Measurements from ENCODE around the gene TMEM126B. TPM values are rescaled to one million over a fixed set of nuclear protein-coding genes. Genes with fewer than 3 reads are reported as not detected.
"Not testable (repeated sequence)": the region's sequence is repeated elsewhere in the genome, so short reads cannot be mapped to it uniquely, and the experiment has no call there.

TMEM126B gene
- polyA plus RNA-seq, 4 donors, result 57.7 to 67.4 (median 62.7) TPM

DNA sequence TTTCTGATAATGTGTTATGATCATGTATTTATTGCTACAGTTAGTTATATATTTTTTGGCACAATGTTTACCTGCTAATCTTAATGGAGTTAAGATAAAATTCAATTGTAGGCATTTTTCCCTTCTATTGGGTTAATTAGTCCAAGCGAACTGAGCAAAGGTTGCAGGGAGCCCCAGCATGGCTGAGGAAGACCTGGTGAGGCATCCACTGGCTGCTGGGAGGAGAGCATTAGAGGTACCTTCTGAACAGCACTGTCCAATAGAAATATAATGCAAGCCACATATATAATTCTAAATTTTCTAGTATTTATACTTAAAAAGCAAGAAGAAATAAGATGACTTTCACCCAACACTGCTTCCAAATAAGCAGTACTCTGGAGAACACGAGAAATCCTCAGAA, 18.7 kb downstream of the TMEM126B start:
- DNase-seq (ENCODE audit: low read depth in 4 of 4, low spot score in 3 of 4), result no peak

DNA sequence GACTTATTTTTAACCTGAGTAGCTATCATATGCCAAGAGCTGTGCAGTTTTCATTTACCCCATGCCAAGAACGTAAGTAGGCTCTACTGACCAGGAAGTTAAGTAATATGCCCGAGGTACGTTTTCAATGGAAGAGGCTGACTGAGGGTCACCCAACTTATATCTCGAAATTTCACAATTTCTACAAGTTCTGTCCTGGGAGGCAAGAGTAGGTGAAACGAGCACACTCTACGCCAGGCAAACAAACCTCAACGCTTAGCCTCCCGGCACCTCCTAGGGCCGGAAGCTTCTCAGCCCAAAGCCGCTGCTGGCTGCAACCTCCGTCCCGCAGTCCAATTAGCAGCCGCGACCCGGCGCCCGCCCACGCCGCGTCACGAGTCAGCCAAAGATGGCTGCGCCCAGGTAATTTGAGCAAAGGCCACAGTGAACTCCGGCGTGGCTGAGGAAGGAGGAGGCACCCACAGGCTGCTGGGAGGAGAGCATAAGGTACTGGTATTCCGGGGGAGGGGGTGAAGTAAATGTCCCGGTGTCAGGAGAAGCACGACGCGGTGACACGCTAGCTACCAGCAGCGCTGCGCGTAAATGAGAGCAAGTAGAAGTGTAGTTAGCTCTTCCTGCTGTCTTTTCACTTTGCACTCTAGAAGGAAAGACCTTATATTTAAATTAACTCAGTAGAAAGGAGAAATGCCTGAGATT, 19.4 kb downstream of the TMEM126B start, which contains the start of gene TMEM126A:
TSS of gene TMEM126A (plus strand) at position 364 of the 696 bp plus-strand sequence. CDS start 2,289 bp downstream, outside the sequence.
- peak; percentile 74 to 80 (median 76) for DNase-seq (ENCODE audit: low read depth in 4 of 4, low spot score in 3 of 4)

DNA sequence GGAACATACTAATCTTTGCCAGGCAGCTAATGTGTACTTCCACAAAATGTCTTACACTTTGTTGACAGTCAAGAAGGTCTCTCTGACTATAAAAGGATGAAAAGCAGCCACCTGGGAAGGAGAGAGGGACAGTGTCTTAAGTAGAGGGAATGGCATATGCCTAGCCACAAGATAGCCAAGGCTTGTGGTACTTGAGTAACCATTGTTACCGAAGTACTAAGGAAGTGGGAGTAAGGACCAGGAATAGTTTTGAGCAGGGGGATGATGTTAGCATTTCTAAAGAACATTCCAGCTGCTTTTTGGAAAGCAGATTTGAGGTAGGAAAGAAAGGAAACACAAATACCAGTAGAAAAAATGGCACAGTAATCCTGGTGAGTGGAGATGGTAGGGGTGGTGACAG, 22.7 kb downstream of the TMEM126B start:
- no peak for DNase-seq (ENCODE audit: low read depth in 4 of 4, low spot score in 3 of 4)

DNA sequence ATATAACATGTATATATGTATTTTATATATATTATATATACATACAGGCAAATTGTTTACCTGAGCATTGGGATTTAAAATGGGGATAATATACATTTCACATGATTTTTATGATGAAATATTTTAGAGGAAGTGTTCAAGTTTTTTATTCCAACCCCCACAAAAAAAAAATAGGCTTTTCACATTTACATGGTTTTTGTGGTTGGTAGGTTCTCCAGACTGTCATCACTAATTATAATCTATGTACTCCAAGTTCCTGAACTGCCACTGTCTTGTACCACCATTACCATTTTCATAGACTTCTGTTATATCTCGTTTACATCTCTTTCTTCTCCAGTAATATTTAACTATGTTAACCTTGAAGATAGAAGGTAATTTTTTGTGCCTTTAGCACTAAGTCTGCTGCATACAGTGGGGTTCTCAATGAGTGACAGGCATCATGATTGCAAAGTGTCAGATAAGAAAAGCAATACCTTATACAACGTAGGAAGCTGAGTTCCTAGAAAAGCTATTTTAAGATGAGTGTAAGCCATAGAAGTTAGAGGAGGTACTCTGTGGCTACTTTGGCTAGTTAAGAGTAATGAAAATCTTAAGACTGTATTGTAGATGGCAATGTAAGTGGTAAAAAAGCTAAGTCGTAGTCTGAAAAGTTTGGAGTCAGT, 24.5 kb downstream of the TMEM126B start:
- DNase-seq (ENCODE audit: low read depth in 4 of 4, low spot score in 3 of 4), result no peak

DNA sequence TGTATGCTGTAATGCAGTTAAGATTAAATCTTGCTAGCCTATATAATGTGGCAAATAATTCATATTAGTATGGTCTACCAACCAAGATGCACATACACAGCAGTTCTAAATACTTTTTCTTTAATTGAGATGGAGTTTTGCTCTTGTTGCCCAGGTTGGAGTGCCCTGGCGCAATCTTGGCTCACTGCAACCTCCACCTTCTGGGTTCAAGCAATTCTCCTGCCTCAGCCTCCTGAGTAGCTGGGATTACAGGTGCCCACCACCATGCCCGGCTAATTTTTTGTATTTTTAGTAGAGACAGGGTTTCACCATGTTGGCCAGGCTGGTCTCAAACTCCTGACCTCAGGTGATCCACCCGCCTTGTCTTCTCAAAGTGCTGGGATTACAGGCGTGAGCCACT, 25.9 kb downstream of the TMEM126B start:
- not testable (repeated sequence) for DNase-seq (ENCODE audit: low read depth in 4 of 4, low spot score in 3 of 4)

DNA sequence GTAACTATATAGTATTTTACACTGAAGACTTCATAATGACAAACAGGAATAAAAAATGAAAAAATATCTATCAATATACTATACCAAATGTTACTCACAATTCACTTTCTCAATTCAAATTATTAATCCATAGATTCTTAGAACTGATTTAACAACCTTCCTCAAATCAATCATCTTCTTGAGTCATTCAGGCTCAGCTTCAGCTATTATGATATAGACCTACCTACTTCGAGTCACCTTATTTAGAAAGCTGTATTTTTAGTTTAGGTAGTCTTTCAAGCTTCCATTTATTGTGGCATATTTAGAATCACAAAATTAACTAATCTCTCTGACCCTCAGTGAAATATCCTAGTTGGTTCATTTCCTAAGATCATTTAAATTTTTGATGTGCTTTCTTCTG, 28.4 kb downstream of the TMEM126B start:
- DNase-seq (ENCODE audit: low read depth in 4 of 4, low spot score in 3 of 4), result no peak

DNA sequence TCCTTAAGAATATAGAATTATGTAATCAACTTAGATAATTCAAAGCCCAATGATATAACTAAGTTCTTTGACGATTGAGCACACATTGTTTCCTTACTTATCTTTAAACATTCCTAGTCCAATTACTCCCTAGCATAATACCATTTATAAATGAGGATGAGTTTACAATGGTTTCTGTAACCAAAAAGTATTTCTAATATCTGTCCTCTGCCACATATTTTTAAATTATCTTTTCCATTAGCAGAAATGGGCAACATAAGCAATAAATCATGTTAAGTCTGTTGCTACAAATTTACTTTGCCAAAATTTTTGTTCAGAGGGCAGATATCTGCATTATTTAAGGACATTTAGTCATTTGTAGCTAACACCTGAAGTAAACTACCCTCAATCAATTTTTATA, 29.8 kb downstream of the TMEM126B start:
- no peak for DNase-seq (ENCODE audit: low read depth in 4 of 4, low spot score in 3 of 4)

DNA sequence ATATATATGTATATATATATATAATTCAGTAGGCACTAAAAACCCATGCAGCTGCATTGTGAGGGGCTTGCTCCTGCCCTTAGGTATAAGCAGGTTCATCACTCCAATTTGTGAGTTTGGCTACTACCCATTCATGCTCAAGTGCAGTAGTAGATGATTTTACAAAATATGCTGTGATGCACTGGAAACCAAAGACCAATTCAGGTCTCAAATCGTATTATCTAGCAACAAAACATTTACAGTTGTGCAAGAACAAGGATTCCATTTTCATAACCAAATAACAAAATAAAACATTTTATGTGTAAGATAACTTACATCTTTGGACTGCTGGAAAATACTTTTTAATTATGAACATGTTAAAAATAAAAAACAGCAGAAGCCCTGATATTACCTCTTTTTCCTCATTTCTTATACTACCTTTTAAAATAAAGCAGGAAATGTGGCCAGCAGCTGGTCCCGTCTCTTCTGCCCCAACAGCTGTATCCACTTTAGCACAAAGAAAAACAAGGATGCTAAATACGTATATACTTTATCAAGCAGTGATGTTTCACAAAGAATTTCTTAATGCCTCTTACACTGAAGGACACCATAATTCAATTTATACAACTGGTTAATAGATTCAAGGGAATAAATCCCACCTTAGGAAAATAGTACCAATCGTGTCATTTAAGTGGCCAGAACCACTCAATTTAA, 33.7 kb downstream of the TMEM126B start:
- DNase-seq (ENCODE audit: low read depth in 4 of 4, low spot score in 3 of 4), result no peak

DNA sequence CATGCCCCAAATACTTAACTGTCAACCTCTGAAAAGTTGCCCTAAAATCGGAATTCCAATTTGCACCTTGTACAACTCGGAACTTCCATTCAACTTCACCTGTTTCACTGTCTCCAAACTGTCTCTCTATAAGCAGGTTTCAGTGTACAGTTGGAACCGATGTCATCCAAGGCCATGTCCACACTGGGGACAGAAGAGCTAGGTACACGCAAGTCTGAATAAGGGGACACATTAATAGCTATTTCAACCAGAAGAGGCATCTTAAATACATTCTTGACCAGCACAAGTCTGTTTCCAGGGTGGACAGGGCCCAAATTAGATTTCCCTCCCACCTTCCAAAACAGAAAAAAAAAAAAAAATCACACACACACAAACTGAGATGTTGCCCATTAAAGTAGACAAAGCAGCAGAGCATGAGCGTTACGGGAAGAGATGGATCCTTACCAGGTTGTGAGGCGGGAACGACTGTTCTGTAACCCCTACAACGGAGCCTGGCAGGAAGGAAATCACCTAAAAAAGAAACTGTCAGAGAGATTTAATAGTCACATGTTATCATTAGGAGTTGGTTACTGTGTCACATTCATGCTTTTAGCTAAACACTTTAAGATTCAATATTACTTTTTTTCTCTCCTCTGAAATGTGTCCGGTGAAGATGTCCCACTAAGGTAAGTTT, 34.8 kb downstream of the TMEM126B start:
- no peak for DNase-seq (ENCODE audit: low read depth in 4 of 4, low spot score in 3 of 4)

DNA sequence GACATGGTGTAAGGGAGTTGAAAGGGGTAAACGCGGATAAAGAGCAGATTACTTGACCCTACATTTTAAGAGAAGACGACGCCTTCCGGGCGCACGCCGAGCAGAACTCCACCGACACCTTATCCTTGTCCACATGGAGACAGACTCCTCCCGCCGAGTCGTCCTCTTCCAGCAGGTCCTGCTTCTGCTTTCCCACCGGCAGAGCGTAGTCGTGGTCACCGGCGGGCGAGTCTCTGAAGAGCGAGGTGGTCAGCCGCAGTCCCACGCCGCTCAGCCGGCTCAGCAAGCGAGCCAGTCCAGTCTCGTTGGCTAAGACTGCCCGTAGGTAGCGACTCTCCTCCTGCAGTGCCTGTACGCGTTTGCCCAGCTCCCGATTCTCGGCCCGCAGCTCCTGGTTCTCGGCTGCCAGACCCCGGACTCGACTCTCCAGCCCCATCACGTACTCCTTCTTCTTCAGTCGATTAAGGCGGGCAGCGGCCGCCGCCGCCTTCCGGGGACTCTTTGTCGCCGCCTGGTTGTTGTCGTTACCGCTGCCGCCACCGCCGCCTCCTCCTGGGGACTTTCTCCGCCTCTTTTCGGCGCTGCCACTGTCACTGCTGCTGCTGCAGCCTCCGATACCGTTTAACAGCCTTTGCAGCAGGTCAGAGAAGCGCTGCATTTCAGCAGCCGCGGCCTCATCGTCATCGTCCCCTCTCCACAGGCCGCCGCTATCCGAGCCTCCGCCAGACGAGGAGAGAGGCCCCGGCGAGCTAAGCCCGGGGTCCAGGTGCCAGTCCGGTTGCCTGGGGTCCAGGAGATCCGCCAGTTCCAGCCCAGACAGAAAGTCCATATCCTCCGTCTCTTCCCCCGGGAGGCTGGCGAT, 35.6 kb downstream of the TMEM126B start:
- DNase-seq (ENCODE audit: low read depth in 4 of 4, low spot score in 3 of 4), result peak in 2 of 4 donors; percentile 58 to 63

DNA sequence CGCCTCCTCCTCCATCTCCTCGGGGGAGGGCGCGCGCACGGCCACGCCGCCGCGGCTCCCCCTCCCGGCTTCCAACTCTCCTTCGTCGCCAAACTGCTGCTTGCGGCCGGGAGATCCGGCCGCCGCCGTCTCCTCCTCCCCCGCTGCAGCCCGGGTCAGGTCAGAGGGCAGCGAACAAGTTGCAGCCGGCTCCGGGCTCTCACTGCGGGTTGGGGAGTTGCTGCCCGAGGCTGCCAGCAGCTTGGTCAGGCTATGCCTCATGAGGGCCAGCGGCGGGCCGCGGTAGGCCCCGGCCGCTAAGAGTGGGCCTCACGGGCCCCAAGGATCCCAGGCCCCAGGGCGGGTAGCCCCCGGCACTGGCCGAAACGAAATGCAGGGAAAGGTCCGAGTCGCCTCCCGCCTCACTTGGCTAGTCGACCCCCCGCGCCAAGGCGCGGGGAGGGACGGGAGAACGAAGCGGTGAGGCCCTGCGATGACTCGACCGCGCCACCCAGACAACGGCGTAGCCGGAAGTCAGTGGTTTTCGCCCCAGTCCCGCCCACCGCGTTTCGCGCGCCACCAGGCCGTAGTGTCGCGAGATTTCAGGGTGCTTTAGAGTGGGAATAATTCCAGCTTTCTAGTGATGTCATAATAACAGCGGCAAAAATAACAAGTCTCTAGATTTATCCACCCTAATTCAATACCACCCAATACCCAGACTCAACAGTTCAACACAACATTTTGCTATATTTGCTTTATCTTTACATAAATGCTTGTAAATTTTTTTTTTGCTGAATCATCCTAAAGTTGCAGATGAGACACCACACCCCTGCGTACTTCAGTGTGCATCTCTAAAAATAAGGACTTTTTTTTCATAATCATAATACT, 36.5 kb downstream of the TMEM126B start, which contains the start of gene CREBZF:
TSS of gene CREBZF (minus strand) at position 515 of the 867 bp plus-strand sequence. CDS start at position 261, 254 bp downstream.
- DNase-seq (ENCODE audit: low read depth in 4 of 4, low spot score in 3 of 4), result peak; percentile 92 to 94 (median 93)

DNA sequence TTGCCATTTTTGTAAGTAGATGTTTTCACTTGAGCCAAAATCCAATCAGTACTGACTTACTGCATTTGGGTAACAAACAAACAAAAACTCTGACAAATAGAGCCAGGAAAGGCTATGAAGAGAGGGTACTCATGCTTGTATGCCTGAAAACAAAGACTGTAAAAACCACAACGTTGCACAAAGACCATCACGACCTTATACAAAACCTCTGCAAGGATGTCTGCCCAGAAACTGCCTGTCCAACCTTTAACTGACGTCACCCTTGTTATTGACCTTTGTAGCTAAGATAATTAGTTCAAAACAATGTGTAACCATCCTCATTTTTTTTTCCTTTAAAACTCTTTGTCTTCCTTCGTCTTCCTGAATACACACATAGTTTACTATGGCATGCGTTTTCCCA, 37.3 kb downstream of the TMEM126B start:
- DNase-seq (ENCODE audit: low read depth in 4 of 4, low spot score in 3 of 4), result no peak

DNA sequence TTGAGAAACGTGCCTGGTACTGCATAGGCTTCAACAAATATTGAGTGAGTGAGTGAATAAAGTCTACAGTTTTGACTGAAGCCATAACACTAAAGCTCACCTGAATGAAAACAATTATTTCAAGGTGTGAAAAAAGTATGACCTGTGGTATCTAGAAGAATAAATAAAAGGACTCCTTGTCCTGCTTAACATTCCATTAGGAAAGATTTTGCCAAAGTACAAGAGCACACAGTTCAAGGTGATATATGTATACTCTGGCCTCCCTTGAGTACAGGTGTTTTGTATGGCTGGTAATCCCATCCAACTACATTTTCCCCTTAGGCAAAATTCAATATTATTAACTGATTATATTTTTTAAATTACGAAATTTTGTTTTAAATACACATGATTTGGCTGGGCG, 38.3 kb downstream of the TMEM126B start:
- DNase-seq (ENCODE audit: low read depth in 4 of 4, low spot score in 3 of 4), result no peak

DNA sequence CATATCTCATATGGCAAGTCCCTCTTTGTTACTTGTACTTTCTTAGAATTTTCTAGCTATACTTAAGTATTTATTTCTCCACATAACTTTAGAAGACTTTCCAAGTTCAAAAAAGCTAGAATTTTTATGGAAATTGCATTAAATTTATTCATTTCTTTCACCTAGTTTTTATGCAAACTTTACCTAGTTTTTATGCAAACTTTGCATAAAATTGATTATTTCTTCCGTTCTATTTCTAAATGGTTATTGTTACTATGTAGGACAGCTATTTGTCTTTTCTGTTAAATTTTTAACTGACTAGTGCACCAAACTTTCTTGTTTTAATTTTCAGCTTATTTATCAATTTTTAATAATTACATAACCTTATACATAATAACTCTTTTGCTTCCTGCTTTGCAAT, 39.8 kb downstream of the TMEM126B start:
- no peak for DNase-seq (ENCODE audit: low read depth in 4 of 4, low spot score in 3 of 4)

DNA sequence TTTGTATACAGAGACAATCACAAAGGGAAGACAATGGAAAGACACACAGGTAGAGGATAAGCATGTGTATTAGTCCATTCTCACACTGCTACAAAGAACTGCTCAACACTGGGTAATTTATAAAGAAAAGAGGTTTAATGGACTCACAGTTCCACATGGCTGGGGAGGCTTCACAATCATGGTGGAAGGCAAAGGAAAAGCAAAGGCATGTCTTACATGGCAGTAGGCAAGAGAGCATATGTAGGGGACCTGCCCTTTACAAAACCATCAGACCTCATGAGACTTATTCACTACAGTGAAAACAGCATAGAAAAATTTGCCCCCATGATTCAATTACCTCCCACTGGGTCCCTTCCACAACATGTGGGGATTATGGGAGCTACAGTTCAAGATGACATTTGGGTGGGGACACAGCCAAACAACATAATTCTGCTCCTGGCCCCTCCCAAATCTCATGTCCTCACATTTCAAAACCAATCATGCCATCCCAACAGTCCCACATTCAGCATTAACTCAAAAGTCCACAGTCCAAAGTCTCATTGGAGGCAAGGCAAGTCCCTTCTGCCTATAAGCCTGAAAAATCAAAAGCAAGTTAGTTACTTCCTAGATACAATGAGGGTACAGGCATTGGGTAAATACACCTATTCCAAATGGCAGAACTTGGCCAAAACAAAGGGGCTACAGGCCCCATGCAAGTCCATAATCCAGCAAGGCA, 42.7 kb downstream of the TMEM126B start:
- not testable (repeated sequence) for DNase-seq (ENCODE audit: low read depth in 4 of 4, low spot score in 3 of 4)

DNA sequence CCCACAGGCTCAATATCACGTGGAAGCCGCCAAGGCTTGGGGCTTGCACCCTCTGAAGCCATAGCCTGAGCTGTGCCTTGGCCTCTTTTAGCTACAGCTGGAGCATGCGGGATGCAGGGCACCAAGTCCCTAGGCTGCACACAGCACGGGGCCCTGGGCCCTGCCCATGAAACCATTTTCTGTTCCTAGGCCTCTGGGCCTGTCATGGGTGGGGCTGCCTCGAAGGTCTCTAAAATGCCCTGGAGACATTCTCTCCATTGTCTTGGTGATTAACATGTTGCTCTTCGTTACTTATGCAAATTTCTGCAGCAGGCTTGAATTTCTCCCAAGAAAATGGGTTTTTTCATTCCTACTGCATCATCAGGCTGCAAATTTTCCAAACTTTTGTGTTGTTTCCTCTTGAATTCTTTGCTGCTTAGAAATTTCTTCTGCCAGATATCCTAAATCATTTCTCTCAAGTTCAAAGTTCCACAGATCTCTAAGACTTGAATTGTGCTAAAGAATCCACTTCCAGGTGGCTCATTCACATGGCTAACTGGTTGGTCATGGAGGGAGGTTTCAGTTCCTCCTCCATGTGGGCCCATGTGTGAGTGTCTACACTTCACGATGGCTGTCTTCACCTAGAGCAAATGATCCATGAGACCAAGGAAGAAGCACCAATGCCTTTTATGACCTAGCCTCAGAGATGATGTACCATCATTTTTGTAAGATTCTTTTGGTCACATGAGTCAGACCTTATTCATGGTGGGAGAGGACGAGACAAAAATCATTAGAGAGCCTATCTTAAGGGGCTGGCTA, 43.9 kb downstream of the TMEM126B start:
- DNase-seq (ENCODE audit: low read depth in 4 of 4, low spot score in 3 of 4), result no peak

DNA sequence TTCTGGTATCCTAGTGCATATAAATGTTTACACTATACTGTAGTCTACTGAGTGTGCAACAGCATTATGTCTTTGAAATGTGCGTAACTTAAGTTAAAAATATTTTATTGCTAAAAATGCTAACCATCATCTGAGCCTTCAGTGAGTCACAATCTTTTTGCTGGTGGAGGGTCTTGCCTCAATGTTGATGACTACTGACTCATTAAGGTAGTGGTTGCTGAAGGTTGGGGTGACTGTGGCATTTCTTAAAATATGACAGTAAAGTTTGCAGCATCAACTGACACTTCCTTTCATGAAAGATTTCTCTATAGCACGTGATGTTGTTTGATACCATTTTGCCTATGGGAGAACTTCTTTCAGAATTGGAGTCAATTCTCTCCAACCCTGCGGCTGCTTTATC, 45.0 kb downstream of the TMEM126B start:
- DNase-seq (ENCODE audit: low read depth in 4 of 4, low spot score in 3 of 4), result no peak

DNA sequence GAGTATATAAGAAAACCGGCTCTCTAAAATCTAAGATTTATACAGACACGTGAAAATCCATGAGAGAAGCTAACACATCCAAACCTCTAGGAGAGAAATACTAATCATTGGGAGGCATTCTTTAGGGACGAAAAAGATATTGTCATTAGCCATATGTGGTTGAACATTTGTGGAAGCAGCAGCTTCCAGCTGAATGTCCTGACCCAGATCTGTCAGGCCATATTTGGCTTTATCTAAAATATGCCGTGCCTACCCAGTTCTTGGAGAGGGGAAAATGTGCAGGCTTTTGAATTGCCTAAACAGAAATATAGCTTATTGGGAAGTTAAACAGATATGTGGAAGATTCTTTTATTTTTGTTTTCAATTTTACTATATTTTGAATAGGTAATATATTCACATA, 51.2 kb downstream of the TMEM126B start:
- no peak for DNase-seq (ENCODE audit: low read depth in 4 of 4, low spot score in 3 of 4)
